ENCODE data around the gene SLC46A2. TPM values are rescaled to one million over a fixed set of nuclear protein-coding genes. Genes with fewer than 3 reads are reported as not detected.

Gene SLC46A2
- total RNA-seq, 1 donor from 2014 or later, result not detected

- Histone ChIP-seq H3K79me2 (ENCODE audit: insufficient read depth, low read length) (no peaks in the 10 kb centered on the region), H3K4me1 (ENCODE audit: insufficient read depth, low read length) (no peaks in the 10 kb centered on the region), H3K27ac (ENCODE audit: low read depth, low read length) (no peak overlapping the region), H3K4me3 (ENCODE audit: insufficient read depth, low read depth, low read length) (no peak overlapping the region), H2AFZ (ENCODE audit: low read depth, low read length) (no peak overlapping the region), H4K20me1 (ENCODE audit: insufficient read depth, low read length) (peaks cover 12% of the 10 kb centered on the region), H3K27me3 (ENCODE audit: insufficient read depth, low read length) (no peaks in the 10 kb centered on the region), H3K4me2 (ENCODE audit: low read length) (no peak overlapping the region), H3K36me3 (ENCODE audit: insufficient read depth, low read length) (no peaks in the 10 kb centered on the region), H3K9ac (ENCODE audit: low read length) (no peak overlapping the region), H3K9me3 (ENCODE audit: insufficient read depth, low read depth, low read length) (no peaks in the 10 kb centered on the region)
- Mint-ChIP-seq H3K27ac (ENCODE audit: unreplicated experiment) (no peak overlapping the region), H3K9me3 (ENCODE audit: unreplicated experiment) (no peaks in the 10 kb centered on the region), H3K36me3 (ENCODE audit: low read depth, unreplicated experiment) (peaks cover 16% of the 10 kb centered on the region), H3K4me3 (ENCODE audit: unreplicated experiment) (no peak overlapping the region), H3K27me3 (ENCODE audit: low read depth, unreplicated experiment) (no peaks in the 10 kb centered on the region), H3K4me1 (ENCODE audit: low read depth, unreplicated experiment) (peaks cover 2% of the 10 kb centered on the region)
- DNase-seq (ENCODE audit: low read depth) (no peak), FAIRE-seq (no peak)
- TF ChIP-seq CTCF (IDR thresholded peaks at IDR 0.05; ENCODE audit: insufficient read depth, low read depth, low read length), result no peak
- TF ChIP-seq EZH2 (IDR thresholded peaks at IDR 0.05; ENCODE audit: insufficient read depth, low read length), result no peak
These were observed 37.8 kb downstream of the SLC46A2 start for GRCh38 chr9:112852741-112853504.

- H3K9me3 Mint-ChIP-seq (ENCODE audit: unreplicated experiment), result no peaks in the 10 kb centered on the region
- Histone ChIP-seq H2AFZ (ENCODE audit: low read depth, low read length) (no peak overlapping the region), H3K4me1 (ENCODE audit: insufficient read depth, low read length) (peaks cover 4% of the 10 kb centered on the region), H4K20me1 (ENCODE audit: insufficient read depth, low read length) (peaks cover 8% of the 10 kb centered on the region), H3K27me3 (ENCODE audit: insufficient read depth, low read length) (no peaks in the 10 kb centered on the region), H3K79me2 (ENCODE audit: insufficient read depth, low read length) (no peaks in the 10 kb centered on the region), H3K4me2 (ENCODE audit: low read length) (no peak overlapping the region), H3K36me3 (ENCODE audit: insufficient read depth, low read length) (no peaks in the 10 kb centered on the region), H3K9me3 (ENCODE audit: insufficient read depth, low read depth, low read length) (no peaks in the 10 kb centered on the region), H3K4me3 (ENCODE audit: insufficient read depth, low read depth, low read length) (no peak overlapping the region), H3K27ac (ENCODE audit: low read depth, low read length) (no peak overlapping the region), H3K9ac (ENCODE audit: low read length) (no peak overlapping the region)
- H3K36me3 Mint-ChIP-seq (ENCODE audit: low read depth, unreplicated experiment), result peaks cover 12% of the 10 kb centered on the region
- TF ChIP-seq CTCF (IDR thresholded peaks at IDR 0.05; ENCODE audit: insufficient read depth, low read depth, low read length) (no peak), EZH2 (IDR thresholded peaks at IDR 0.05; ENCODE audit: insufficient read depth, low read length) (no peak)
- H3K4me1 Mint-ChIP-seq (ENCODE audit: low read depth, unreplicated experiment), result peaks cover 4% of the 10 kb centered on the region
- no peaks in the 10 kb centered on the region for H3K27me3 Mint-ChIP-seq (ENCODE audit: low read depth, unreplicated experiment)
- FAIRE-seq (no peak), DNase-seq (ENCODE audit: low read depth) (no peak)
- no peak overlapping the region for H3K27ac Mint-ChIP-seq (ENCODE audit: unreplicated experiment)
- H3K4me3 Mint-ChIP-seq (ENCODE audit: unreplicated experiment), result no peak overlapping the region
These were observed 39.8 kb downstream of the SLC46A2 start for GRCh38 chr9:112850840-112851239.

GRCh38 chr9:112849363-112849922, 41.2 kb downstream of the SLC46A2 start:
- FAIRE-seq (no peak), DNase-seq (ENCODE audit: low read depth) (no peak)
- Mint-ChIP-seq H3K9me3 (ENCODE audit: unreplicated experiment) (no peaks in the 10 kb centered on the region), H3K27ac (ENCODE audit: unreplicated experiment) (no peak overlapping the region), H3K27me3 (ENCODE audit: low read depth, unreplicated experiment) (no peaks in the 10 kb centered on the region), H3K36me3 (ENCODE audit: low read depth, unreplicated experiment) (peaks cover 4% of the 10 kb centered on the region), H3K4me3 (ENCODE audit: unreplicated experiment) (no peak overlapping the region), H3K4me1 (ENCODE audit: low read depth, unreplicated experiment) (peaks cover 4% of the 10 kb centered on the region)
- H3K4me2 ChIP-seq (ENCODE audit: low read length), result no peak overlapping the region
- no peak overlapping the region for H3K4me3 ChIP-seq (ENCODE audit: insufficient read depth, low read depth, low read length)
- H4K20me1 ChIP-seq (ENCODE audit: insufficient read depth, low read length), result peaks cover 5% of the 10 kb centered on the region
- H3K4me1 ChIP-seq (ENCODE audit: insufficient read depth, low read length), result peaks cover 4% of the 10 kb centered on the region
- H3K9ac ChIP-seq (ENCODE audit: low read length), result no peak overlapping the region
- H3K79me2 ChIP-seq (ENCODE audit: insufficient read depth, low read length), result no peaks in the 10 kb centered on the region
- TF ChIP-seq CTCF (IDR thresholded peaks at IDR 0.05; ENCODE audit: insufficient read depth, low read depth, low read length) (no peak), EZH2 (IDR thresholded peaks at IDR 0.05; ENCODE audit: insufficient read depth, low read length) (no peak)
- no peaks in the 10 kb centered on the region for H3K9me3 ChIP-seq (ENCODE audit: insufficient read depth, low read depth, low read length)
- H3K27ac ChIP-seq (ENCODE audit: low read depth, low read length), result no peak overlapping the region
- H2AFZ ChIP-seq (ENCODE audit: low read depth, low read length), result no peak overlapping the region
- no peaks in the 10 kb centered on the region for H3K36me3 ChIP-seq (ENCODE audit: insufficient read depth, low read length)
- H3K27me3 ChIP-seq (ENCODE audit: insufficient read depth, low read length), result no peaks in the 10 kb centered on the region
